HG03060 (cell line): ENCODE data around the gene GAL3ST2.

ENCODE experiments used
- ATAC-seq: cut with Tn5 transposase; IDR thresholded peaks from one replicate; pipeline ENCODE4 v1.9.1; 2021; ENCODE audit warnings: low read depth, moderate number of reproducible peaks; ENCODE audit not compliant: unreplicated experiment

The GAL3ST2 gene

DNA sequence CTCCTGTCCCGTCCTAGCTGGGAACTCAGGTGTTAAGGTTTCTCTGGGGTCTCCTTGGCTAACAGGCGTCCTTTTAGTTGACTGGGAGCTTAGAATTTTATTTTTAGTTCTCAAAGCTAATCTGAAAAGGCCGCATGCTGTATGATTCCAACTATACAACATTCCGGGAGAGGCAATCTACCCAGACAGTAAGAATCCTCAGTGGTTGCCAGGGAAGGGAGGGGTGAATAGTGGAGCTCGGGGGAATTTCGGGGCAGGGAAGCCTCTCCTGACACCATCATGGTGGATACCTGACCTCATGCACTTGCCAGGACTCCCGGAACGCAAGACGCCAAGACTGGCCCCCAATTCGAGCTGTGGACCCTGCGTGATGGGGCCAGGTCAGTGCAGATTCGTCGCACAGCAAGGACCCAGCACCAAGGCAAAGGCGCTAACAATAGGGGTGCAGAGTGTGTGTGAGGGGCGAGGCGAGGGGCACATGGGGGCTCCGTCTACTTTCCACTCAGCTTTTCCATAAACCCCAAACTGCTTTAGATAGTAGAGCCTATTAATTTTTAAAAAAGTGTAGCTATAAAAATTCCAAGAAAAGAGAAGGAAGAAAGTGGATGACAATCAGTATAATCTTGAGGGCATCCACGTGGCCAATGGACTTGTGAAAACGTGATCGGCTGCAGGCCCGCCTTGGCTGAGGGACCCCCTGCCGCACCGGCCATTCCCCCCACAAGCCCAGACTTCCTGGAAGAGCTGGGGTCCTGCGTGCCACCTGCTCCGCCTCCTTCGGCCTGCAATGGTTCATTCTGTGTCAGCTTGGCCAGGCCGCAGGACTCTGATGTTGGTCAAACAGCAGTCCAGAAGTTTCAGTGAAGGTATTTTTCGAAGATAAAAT is 64.8 kb downstream of the GAL3ST2 start:
- no peak for ATAC-seq

DNA sequence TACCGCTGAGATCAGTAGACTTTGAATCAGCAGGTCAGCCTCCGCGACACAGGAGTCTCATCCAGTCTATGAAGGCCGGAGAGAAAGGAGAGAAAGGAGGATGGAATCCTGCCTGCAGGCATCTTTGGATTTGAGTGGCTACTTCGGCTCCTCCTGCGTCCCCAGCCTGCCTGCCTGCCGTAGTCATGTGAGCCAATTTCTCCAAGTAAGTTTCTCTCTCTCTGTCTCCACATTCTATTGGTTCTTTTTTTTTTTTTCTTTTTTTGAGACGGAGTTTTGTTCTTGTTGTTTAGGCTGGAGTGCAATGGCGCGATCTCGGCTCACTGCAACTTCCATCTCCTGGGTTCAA is 65.4 kb downstream of the GAL3ST2 start:
- ATAC-seq: no peak

DNA sequence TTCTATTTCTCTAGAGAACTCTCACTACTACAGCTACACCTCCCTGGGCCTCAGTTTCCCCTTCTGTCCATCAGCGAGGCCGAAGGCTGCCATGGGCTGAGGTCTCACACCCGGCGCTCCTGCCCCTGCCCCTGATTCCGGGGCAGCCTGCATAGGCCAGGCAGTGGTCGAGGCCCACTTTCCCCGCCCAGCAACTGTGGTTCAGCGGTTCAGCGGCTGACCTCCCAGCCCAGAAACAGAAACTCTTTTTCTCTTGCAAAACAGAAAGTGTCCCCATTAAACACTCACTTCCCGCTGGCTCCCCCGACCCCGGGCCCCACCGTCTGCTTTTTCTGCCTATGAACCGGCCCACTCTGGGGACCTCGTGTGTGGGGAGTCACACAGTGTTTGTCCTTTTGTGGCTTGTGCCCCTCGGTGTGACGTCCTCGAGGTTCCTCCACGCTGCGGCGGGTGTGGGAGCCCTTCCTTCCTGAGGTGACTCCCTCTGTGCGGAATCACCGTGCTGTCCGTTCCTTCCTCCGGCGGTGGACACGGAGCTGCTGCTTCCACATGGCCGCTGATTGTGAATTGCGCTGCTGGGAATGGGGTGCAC is 66.1 kb downstream of the GAL3ST2 start:
- no peak for ATAC-seq

DNA sequence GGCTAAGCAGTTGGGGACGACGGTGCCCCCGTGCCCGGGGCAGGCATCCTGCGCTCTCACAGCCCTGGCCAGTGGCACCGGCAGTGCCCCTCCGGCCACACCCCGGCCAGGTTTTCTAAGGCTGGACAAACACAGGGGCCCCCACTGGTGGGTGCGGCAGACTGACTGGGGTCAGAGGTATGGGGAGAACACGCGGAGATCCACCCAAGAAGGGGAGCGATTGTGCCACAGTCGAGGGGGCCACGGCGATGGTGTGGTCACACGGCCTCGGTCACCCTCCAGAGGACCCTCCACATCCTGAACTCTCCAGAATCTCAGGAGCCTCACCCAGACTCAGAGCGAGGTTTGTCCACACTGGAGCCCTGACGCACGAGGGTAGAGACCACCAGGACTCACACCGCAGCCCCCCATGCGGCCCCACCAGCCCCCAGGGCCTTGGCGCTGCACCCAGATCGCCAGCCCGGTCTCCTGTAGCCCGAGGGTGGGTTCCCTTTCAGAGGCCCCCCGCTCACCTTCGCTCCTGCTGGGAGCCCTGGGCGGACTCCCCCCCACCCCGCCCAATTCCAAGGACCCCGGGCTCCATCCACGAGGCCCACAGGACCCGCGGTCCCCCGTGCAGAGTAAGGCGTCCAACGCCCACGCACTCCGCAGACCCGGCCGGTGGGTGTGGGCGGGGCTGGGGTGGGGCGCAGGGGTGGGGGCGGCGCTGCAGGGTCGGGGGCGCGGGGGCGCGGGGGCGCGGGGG is 66.9 kb downstream of the GAL3ST2 start:
- ATAC-seq: no peak

DNA sequence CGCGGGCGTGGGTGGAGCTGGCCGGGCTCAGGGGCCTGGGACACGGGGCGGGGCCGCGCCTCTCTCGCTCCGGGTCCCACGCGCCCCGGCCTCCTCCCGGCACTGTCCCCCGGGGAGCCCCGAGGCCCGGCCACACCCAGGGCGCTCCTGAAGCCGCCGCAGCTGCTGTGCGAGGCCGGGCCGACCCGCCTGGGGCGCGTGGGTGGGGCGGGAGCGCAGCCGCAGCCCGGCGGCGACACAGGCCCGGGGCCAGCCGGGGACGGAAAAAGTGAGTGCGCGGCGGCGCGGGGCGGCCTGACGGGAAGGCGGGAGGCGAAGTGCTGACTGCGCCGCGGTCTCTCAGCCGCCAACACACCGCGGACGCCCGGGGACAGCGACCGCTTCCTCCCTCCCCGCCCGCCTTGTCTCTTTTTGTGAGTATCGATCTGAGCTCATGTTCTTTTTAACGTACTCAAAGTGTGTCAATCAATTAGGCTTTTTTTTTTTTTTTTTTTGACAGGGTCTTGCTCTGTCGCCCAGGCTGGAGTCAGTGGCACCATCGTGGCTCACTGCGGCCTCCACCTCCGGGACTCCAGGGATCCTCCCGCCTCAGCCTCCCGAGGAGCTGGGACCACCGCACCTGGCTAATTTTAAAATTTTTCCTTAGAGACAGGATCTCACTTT is 67.6 kb downstream of the GAL3ST2 start:
- ATAC-seq: no peak

DNA sequence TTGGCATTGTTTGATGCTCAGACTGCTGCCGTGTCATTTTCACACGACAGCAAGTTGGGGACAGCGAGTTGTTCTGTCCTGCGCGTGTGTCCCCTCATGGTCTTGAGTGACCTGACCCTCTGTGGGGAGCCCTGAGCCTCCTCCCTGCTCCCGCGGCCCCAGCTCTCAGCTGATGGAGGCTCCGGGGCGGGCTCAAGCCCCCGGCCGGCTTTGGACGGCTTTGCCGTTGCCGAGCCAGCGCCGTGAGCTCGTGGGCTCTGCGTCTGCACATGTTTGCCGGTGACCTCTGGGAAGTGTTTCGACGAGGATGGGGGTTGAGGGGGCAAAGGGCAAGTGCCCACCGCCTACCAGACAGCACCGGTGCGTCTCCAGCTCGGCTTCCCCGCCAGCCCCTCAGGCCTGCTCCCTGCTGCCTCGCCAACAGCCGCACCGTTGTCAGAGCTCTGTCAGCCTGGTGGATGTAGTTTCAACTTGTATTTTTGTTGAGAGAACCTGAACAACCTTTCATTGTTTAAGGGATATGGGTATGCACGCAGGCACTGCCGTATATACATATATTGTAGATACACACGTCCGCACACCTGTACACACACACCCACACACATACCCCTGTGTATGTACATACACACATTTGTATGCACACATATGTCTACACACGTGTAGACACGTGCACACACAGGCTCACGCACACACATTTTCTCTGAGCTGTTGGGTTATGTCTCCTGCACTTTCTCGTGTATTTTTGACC is 68.4 kb downstream of the GAL3ST2 start:
- ATAC-seq: no peak

DNA sequence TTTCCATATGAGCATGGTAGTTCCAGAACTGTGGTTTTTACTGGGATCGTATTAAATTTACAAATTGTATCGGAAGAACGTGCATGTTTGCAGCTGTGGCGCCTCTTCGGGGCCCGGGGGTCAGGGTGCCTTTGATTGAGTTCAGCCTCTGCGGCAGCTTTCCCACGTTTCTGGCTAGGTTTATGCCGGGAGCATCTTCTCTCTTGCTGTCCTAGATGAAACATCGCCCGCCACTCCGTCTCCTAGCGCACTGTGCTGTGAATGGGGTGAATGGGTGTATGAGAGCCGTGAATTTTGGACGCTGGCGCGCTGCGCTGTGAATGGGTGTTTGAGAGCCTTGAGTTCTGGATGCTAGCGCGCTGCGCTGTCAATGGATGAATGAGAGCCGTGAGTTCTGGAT is 69.8 kb downstream of the GAL3ST2 start:
- ATAC-seq: no peak

DNA sequence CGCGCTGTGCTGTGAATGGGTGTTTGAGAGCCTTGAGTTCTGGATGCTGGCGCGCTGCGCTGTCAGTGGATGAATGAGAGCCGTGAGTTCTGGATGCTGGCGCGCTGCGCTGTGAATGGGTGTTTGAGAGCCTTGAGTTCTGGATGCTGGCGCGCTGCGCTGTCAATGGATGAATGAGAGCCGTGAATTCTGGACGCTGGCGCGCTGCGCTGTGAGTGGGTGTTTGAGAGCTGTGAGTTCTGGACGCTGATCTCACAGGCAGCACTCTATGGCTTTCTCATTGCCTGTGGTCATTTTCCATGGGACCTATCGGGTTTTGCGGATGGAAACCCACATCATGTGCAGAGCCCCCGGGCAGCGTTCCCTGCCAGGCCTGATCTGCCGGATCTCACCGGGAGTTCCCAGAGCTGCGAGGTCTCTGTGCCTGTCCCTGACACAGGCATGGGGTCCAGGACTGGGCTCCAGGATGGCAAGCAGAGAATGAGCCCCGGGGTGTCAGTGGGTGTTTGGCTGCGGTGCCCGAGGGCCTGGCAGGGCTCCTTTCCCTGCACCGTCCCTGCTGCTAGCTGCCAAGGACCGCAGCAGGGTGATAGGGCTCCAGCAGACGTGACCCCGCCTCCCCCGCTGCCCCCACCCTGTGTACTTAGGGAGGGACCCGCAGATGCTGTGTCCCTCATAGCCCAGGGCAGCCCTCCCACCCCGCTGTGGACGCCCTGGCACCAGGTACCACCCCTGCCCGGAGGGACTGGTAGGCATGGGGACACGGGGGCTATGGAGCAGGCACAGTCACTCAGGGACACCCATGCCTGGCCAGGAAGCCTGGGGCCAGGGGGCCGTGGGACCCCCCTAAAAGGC is 72.4 kb downstream of the GAL3ST2 start:
- ATAC-seq: no peak

DNA sequence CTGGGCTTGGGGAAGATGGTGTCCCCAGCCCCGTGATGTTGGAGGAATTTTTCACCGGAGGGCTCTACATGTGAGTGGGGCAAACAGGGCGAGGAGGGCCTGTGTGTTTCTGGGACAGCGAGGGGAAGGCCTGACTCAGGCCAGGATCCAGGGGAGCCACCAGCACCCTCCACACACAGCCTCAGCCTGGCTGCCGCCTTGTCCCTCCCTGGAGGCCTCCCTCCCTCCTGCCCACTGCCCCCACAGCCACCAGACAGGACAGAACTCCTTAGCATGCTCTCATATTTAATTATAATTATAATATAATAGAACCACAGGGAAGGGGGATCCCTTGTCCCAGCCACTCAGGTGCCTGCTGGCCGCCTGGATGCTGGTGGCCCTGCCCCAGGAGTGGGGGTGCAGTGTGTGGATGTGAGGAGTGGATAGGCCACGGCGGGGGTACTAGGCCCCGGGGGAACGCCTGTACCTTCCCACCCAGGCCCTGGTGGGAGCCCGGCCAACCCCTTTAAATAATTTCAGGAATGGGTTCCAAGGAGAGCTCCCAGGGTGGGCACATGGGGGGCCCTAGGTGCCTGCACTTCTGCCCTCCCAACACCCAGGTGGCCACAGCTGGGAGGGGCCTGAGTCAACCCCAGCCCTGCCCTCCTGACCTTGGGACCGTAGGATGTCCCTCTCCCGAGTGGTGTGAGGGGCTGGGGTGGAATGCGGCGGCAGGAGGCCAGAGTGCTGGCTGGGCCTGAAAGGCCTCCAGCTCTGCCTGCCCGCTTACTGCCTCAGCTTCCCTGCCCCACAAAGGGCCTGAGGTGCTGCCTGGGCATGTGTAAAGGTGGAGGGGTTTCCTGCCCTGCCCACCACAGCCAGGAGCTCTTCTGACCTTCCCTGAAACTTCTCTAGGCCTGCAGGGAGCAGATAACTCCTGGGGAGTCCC is 73.3 kb downstream of the GAL3ST2 start:
- no peak for ATAC-seq

DNA sequence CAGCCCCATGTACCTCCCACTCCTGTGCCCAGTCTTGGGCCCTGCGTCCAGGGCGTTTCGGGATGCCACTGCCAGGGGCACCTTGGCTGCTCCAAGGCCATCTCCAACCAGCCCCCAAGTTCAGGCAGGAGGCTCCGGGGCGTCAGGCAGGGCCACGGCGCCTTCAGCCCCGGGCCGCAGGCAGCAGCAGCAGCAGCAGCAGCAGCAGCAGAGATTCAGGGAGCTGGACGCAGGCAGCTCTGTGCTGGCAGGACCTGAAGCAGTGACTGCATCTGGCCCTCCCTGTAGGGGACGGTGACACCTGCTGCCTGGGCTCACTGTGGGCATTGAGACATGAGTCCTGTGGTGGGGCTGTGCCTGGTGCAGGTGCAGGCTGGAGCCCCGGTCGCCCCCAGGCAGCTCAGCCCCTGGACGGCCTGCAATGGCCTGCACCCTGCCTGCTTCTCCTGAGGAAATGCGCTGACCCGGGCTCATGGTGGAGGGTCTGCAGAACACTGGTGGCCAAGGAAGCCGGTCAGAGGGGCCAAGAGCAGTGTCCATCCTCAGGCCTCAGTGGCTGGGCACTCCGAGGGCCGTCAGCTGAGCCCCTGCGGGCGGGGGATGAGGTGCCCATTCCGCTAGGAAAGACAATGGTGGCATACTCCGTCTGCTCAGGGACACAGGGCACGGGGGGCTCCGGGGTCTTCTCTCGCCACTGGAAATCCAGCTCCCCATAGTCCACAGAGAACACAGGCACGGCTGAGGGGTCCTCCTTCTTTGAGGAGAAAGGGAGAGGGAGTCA is 74.1 kb downstream of the GAL3ST2 start:
- no peak for ATAC-seq

DNA sequence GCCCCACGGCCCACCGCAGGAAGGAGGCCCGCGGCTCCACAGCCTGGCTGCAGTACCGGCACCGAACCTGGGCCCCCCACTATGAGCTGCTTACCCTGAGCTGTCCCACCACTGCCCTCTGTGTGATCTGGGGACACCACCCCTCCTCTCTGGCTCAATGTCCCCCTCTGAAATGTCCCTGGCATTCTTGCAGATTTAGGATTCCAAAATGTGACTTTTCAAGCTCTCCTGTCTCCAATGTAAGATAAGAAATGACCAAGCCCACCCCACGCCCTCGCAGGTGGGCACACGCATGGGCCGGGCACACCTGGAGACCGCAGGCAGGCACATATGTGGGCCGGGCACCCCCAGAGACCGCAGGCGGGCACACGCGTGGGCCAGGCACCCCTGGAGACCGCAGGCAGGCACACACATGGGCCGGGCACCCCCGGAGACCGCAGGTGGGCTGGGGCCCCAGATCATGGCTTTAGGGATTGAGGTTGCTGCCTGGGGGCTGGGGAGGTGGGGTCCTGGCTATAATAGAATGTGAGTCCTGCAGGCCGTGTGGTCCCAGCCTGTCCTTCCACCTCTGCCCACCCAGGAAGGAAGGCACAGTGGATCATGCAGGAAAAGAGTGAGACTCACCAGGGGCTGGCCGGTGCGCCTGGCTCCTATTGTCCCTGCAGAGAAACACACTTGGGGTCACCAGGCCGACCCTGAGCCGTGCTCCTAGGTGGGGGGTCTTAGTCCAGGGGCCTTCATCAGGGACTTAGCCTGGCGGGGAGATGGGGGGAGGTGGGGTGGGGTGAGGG is 74.9 kb downstream of the GAL3ST2 start:
- no peak for ATAC-seq

DNA sequence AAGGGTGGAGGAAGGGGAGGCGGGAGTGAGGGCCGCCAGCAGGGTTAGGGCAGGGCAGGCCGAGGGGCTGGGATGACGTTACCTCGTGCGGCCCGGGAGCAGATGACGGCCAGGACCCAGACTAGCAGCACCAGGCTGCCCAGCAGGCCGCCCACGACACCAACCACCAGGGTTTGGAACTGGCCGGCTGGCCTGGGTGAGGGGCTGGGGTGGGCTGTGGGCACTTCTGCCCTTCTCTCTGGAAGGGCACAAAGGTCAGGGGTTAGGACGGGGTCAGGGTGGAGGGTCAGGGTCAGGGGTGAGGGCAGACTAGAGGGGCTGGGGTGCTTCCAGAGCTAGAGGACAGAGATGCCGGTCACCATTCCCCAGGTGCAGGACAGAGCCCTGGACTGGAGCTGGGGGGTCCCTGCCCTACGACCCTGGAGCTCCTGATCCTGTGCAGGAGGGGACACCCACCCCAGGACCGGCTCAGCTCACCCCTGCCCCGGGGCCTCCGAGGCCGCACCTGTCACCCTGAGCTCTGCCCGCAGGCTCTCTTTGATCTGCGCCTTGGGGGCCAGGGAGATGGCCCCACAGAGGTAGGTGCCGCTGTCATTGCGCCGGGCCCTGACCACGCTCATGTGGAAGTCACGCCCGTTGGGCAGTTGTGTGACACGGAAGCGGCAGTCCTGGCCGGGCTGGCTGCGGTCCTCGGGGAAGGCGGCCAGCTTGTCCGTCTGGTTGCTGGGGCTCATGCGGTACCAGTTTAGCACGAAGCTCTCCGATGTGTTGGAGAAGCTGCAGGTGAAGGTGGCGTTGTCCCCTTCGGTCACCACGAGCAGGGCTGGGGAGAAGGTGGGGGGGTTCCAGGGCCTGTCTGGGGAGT is 75.7 kb downstream of the GAL3ST2 start:
- no peak for ATAC-seq

DNA sequence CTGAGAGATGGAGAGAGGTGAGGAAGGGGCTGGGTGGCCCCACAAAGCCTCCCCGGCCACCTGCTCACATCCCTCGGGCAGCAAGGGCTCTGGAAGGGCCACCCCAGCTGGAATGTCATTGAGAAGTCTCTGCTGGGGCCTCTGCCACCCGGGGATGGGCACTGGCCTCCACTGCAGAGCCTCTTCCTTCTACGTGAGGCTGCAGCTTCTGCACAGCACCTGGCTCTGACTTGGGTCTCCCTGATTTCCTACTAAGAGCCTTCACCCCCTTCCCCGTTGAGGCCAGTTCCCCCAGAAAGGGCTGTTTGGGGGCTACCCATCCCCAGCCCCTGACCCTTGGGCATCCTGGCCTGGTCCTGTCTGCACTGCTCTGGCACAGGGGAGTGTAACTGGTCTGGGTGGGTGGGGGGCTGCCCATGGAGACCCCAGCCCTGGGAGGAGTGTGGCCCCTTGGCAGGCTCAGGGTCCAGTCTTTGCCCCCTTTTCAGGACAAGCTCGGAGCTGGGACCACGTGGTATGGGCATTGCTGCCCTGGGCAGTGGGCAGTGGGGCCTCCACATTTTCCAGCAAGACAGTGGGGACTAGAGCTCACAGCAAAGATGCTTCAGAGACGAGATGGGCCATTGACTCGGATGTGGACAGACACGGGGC is 76.5 kb downstream of the GAL3ST2 start:
- no peak for ATAC-seq
